Measurements from ENCODE around the gene TRIM74.

TRIM74 gene

GRCh38 chr7:72925546-72926120 is 43.6 kb downstream of the TRIM74 start:
- peak overlapping the region; percentile 82 for H3K4me3 ChIP-seq (ENCODE audit: low read depth, low read length)
- H3K36me3 ChIP-seq (ENCODE audit: control insufficient read depth in 2 of 2, insufficient read depth in 1 of 2, low read length in 2 of 2) = peaks cover 41 to 48% of the 10 kb centered on the region in 2 experiments
- H3K27ac ChIP-seq (ENCODE audit: extremely low read depth, low read depth, low read length) = peak overlapping the region; percentile 51
- POLR2A ChIA-PET = interaction anchor here (0.6 kb wide), 1 partner anchor 1050 kb away, joined by 3 read pairs; no protein-coding TSS in a partner anchor
- H3K4me1 ChIP-seq (ENCODE audit: control insufficient read depth, insufficient read depth, low read length) = peaks cover 4% of the 10 kb centered on the region; the same call in 1 of the 2 replicates
- no peaks in the 10 kb centered on the region for H3K9me3 ChIP-seq (ENCODE audit: control insufficient read depth, insufficient read depth, low read depth, low read length)
- no peak for TF ChIP-seq ZNF621 (tag by site-specific recombination; IDR thresholded peaks at IDR 0.05)
- TF ChIP-seq YY2 (tag by site-specific recombination; IDR thresholded peaks at IDR 0.05) = no peak
- TF ChIP-seq ZNF768 (tag by site-specific recombination; IDR thresholded peaks at IDR 0.05) = no peak
- no peak for TF ChIP-seq ZEB2 (tag by site-specific recombination; IDR thresholded peaks at IDR 0.05)
- no peak for TF ChIP-seq ZBTB21 (tag by site-specific recombination; IDR thresholded peaks at IDR 0.05)
- no peak for TF ChIP-seq ZNF777 (tag by site-specific recombination; IDR thresholded peaks at IDR 0.05; ENCODE audit: borderline replicate concordance)
- no peak for TF ChIP-seq ZNF560 (tag by site-specific recombination; IDR thresholded peaks at IDR 0.05; ENCODE audit: borderline replicate concordance)
- TF ChIP-seq INSM2 (tag by site-specific recombination; IDR thresholded peaks at IDR 0.05) = no peak
- TF ChIP-seq ZNF776 (tag by site-specific recombination; IDR thresholded peaks at IDR 0.05; ENCODE audit: borderline replicate concordance) = no peak
- no peak for TF ChIP-seq SETDB1 (IDR thresholded peaks at IDR 0.05; ENCODE audit: insufficient read length, low read length)
- no peak for TF ChIP-seq ZNF366 (tag by site-specific recombination; conservative IDR thresholded peaks at IDR 0.05)
- TF ChIP-seq ZSCAN30 (tag by site-specific recombination; IDR thresholded peaks at IDR 0.05) = no peak
- no peak for TF ChIP-seq ZNF133 (tag by site-specific recombination; IDR thresholded peaks at IDR 0.05)
- no peak for TF ChIP-seq ZNF624 (tag by site-specific recombination; IDR thresholded peaks at IDR 0.05)
- TF ChIP-seq KLF17 (tag by site-specific recombination; IDR thresholded peaks at IDR 0.05) = no peak
- TF ChIP-seq ZNF473 (tag by site-specific recombination; IDR thresholded peaks at IDR 0.05) = no peak
- no peak for TF ChIP-seq ZBTB26 (tag by site-specific recombination; optimal IDR thresholded peaks at IDR 0.05)
- TF ChIP-seq TCF7L2 (IDR thresholded peaks at IDR 0.05; ENCODE audit: borderline replicate concordance, low read depth, low read length) = no peak
- TF ChIP-seq ZNF433 (tag by site-specific recombination; IDR thresholded peaks at IDR 0.05; ENCODE audit: low read depth) = no peak
- TF ChIP-seq PRDM4 (tag by site-specific recombination; IDR thresholded peaks at IDR 0.05) = no peak
- CTCF ChIA-PET = no interaction called here

All from HEK293 (cell line).